LoVo (cell line): Measurements from ENCODE around the gene SYNPO.

ENCODE experiments used
- DNase-seq: peaks from one replicate; pipeline ENCODE4 v3.0.0-alpha.2; 2016; ENCODE audit warnings: low spot score

Gene SYNPO

DNA sequence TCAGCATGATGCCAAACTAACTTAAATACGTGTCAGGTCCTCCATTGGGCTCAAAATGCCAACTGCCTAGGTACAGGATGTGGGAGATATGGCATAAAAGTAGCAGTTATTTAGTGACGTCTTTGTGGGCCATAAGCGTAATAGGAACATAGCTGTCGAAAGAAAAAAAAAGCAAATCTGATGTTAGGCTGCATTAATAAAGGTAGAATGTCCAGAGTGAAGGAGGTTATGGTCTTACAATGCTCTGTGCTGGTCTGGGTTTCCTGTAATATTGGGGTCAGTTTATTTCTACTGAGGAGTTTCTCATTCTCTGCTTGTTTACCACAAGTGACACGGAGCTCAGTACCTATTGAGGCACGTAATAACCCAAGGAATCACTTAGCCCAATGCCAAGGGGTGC is 33.4 kb upstream of the SYNPO start:
- DNase-seq: no peak

DNA sequence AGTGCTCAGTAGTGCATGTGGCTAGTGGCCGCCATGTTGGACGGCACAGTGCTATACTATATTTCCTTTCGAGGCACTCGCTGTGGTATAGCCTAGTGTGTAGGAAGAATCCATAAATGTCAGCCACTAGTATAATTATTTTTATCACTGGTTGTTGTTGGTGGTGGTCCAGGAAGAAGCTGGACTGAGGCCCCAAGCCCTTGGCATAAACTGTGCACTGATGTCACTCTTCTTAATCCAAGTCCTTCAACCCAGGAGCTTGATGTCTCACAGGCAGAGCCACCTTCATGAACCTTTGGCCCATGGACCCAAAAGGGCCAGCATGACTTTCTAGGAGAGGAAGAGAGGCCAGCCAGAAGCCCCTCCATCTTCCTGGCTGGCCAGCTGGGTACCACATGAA is 32.5 kb upstream of the SYNPO start:
- no peak for DNase-seq

DNA sequence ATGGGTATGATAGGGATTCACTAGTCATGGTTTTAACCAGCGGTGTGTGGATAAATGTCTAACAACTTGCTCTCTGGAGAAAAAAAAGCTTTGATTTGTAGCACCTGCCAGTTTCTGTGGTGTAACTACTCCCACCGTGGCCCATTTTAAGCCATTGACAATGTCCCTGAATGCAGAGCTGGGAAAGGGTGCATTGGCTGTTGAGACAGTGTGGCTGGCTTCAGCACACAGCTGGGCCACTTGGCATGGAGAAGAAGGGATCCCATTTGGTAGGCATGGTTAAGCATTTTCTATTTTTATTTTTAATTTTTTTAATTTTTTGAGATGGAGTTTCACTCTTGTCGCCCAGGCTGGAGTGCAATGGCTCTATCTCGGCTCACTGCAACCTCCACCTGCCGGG is 31.5 kb upstream of the SYNPO start:
- DNase-seq: no peak

DNA sequence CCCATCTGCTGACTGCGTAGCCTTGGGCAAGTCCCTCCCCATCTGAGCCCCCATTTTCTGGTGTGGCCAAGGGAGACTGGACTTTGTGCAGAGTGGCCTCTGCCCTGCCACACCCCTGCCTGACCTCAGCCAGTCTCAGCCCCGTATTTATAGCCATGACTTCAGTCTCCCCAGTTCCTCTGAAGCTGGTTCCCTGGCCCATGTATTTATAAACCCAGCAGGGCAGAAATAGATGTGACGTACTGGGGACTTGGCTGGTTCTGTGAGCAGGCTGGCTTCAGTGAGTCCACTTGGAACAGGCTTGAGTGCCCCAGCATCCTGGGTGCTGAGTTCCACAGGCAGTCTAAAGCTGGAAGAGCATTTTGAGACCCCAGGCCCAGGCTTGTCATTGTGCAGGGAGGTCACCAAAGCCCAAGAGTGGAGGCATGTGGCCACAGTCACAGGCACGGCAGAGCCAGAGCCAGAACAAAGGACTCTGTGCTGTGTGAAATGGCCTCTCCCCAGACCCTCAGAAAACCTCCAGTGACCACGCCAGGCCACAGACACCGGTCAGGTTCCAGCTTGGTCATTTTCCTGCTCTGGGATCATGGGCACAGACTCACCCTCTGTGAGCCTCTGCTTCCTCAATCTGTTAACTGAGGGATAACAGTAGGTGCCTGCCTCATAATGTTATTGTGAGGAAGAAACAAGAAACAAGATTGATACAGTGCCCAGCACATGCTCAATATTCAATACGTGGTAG is 30.4 kb upstream of the SYNPO start:
- DNase-seq: peak; percentile 8

DNA sequence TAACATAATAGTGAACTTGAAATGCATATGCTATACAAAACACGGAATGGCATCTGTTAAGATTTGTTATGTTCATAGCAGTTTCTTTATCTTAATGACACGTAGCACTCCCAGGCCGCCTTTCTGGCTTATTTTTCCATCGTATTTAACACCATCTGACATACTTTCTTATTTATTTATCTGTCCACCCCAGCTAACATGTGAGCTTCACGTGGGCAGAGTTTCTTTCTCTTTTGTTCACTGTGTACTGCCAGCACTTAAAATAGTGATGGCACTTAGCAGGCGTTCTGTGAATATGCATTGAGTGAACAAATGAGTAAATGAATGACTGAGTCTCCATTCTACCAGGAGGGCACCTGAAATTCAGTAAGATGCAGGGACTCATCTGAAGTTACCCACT is 29.4 kb upstream of the SYNPO start:
- no peak for DNase-seq

DNA sequence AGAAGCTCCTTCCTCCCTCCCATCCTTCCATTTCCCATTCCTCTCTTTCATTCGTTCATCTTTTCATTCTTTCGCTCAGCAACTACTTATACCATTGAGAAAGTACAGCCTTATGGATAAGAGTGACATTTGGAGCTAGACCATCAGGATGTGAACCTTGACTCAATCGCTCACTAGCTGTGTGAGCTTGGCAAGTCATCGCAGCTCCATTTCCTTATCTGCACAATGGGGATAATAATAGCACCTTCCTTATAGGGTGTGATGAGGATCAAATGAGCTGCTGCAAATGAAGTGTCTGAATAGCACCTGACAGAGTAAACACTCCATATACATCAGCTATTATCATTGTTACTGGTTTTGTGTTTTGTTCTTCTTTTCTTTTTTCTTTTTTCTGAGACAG is 28.1 kb upstream of the SYNPO start:
- DNase-seq: no peak

DNA sequence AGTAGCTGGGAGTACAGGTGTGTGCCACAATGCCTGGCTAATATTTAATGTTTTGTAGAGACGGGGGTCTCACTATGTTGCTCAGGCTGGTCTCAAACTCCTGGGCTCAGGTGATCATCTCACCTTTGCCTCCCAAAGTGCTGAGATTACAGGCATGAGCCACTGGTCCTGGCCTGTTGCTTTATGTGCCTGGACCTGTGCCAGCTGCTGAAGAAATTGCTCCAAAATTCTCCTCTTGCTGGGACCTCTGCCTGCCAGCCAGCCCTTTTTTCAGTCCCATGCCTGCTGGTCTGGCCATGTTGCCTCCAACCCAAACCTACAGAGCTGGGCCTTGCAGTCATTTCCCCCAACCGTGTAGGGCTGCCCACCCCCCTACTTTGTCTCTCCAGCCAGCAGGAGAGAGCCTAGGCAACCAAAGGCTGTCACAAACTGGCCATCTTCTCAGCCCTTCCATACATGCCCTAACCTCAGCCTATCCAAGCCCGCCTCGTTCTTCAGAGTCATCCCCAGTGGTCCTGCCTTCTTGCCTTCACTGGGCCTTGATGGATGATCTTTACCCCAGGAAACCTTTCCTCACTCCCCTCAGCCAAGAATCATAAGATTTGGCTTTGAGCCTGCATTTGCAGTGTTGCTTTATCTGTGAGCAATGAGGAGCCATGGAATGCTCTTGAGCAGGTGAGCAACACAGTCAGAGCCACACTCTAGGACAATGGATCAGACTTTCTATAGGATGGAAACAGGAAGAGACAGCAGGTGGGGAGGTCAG is 27.4 kb upstream of the SYNPO start:
- DNase-seq: no peak

DNA sequence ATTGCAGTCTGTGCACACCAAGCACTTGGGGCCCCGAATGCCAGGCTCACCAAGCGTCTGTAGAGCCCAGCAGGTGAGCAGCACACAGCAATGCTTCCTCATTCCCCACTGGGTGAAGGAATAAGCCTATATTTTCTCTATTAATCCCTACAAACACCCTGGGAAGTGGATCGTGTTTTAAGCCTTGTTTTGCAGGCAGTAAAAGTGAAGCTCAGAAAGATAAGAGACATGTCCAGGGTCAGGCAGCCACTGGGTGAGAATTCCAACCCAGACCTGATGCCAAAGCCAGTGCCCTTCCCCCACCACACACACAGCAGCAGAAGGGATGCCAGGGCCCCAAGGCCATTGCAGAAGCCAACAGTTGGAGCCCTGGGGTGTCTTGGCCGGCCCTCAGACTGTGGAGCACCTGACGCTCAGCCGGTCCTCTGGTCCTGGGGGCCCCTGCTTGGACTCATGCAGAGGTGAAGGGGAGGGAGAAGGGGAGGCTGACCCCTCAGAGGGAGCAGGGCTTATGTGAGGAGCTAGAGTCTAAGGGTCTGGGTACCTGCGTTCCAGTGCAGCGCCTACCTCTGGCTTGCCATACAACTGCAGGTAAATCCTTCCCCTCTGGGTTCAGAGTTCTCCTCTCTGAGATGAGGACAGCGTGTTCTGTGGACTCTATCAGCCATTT is 26.3 kb upstream of the SYNPO start:
- DNase-seq: no peak

DNA sequence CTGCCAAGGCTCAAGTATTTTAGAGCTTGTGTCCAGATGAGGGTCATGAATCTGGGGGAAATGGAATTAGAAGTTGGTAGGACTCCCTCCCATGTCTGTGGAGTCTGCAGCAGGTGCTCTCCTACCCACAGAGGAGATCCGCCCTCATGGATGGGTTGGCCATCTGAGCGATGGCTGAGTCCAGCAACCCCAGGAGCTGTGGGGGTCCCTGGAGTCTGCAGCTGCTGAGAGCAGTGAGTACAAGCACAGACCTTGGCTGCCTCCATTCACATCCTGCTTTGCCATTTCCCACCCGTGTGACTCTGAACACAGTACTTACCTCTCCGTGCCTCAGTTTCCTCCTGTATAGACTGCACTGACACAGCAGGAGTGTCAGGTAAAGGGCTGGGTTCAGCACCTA is 25.8 kb upstream of the SYNPO start:
- no peak for DNase-seq

DNA sequence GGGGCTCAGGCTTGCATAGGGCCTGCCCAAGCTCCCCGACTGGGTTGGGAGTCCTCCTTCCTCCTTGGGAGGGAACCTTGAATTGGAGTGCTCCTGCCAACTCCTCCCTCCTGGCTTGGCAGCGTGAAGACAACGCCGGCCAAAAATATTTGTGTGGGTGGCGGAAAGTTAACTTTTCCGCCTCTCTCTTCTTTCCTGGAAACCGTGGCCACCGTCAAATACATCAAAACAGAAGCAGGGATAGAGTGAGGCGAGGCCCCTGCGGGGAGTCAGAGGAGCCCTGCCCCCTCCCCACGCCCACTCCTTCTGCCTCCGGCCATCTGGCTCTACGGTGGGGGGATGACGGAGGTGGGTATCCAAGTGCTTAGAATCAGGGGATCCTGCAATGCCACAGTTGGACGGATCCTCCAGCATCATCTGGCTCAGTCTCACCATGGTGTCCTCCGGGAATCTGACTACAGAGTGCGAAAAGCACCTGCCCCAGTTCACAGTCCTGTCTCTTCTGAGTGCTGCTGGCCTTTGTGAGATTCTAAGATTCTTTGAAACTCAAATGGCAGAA is 25.2 kb upstream of the SYNPO start:
- DNase-seq: no peak

DNA sequence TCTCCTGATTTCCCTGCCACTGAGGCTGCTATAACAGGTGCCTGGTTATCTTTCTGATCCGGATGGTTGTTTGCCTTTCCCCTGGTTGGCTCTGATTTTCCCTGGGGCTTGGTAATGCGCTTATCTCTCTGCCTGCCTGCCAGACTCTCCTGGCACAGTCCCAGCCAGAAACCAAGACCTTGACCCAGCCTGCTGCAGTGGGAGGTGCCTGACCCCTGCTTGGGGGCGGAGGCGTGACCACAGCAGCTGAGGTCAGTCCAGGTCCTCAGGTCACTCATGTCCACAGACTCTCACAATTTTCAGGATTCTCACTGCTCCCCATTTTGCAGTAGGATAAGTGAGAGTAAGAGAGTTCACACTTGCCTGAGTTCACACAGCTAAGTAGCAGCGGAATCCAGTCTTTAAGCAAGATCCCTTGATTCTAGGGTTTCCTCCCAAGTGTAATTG is 24.4 kb upstream of the SYNPO start:
- DNase-seq: peak; percentile 34

DNA sequence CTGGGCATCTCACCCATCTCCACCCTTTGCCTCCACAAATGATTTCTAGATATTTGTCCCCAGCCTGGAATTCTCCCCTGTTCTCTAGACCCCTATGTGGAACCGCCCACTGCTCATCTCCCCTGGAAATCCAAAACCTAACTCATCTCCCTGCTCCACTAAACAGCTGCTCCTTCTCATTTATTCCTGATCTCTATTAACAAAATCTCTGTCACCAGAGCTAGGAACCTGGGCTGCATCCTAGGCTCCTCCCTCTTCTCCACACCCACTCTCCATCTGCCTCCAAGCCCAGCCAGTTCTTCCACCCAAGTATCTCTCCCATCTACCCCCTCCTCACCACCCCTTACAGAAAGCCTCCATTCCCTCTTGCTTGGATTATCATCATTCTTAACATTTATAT is 24.0 kb upstream of the SYNPO start:
- DNase-seq: no peak

DNA sequence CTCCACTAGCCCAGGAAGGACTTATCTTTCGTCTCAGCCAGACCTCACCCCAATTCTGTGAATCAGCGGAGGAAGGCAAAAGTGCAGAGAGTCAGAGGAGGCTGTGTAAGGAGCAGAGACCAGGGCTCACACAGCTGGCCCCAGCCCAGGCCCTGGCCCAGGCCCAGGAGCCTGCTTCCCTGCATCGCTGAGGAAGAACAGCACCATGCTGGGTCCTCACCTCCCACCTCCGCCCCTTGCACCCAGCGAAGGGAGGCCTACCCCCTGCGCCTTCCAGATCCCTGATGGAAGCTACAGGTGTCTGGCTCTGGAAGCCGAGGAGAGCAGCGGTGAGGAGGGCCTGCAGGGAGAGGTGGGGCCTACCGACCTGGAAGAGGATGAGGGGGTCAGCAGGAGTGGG is 22.3 kb upstream of the SYNPO start:
- no peak for DNase-seq

DNA sequence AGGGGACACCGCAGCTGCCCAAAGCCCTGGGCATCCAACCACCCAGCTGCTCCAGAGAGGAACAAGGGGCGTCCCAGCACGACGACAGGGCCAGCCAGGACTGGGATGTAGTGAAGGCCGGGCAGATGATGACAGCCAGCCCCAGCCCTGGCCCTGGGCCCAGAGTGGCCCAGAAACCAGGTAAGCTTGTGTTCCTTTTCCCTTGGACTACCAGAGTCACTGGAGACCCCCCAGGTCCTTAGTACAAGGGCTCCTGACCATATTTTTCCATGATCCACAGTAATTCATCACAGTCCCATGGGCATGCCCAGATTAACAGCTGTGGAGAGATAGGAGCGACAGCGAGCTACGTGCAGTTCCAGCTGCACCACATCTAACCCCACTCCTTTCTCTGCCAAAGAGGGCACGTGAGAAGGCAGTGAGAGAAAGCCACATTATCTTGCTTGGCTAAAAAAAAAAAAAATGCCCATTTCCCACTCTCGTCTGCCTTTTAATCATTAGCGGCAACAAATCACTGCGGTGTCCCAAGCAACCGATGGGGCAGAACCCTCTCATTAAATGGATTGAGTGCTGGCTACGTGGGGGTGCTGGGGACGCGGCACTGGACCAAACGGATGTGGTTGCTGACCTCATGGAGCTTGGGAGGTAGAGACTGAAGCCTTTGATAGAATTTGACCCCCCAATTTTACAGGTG is 21.7 kb upstream of the SYNPO start:
- no peak for DNase-seq

DNA sequence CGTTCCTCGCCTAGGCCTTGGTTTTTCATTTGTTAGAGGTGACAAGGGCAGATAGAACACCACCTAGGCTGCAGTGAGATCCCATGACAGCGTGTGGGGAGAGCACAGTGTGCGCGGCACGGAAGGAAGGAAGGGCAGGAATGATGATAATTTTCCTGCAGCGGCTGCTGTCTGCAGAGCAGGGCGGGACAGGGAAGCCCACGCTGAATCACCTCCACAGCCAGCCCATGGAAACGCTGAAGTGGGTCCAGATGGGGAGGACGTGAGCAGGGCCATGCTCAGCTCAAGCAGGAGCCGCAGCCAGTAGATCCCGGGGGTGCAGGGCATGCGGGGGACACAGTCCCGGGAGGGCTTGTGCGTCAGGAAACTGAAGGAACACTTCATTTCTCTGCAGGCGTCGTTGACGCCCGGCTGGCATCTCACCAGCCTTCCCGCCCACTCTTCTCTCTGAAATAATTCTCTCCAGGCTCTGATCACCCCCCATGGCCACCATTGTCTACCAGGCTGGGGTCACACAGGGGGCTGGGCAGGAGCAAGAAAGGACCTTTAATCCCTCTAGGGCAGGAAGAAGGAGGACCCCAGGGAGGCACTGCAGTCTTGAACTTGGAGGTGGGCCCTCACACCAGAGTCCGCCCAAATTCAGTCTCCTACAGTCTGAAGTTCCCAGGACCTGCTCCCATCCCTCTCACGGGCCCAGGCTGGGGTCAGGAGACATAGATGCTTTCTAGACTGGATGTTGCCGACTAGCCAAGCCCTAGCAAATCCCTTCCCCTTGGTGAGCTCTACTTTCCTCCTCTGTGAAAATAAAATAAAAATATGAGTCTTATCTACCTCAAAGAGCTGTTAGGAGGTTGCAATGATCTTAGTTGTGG is 20.9 kb upstream of the SYNPO start:
- DNase-seq: no peak

DNA sequence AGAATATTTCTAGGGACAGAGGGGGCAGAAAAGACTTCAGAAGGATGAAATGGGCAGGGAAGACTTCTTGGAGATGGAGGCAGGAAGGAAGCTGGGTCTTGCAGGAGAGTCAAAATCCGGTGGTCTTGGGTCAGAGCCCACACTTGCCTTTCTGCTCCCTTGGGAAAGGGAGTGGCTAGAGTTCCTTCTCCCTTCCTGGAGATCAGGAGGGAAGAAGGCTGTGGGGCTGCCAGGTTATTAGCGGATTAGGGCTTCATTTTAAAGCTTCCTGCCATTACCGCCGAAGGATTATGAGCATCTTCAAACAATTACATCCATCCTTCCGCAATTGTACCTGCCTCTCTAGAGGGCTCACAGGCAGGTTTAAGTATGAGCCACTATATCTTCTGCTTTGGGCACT is 19.2 kb upstream of the SYNPO start:
- no peak for DNase-seq

DNA sequence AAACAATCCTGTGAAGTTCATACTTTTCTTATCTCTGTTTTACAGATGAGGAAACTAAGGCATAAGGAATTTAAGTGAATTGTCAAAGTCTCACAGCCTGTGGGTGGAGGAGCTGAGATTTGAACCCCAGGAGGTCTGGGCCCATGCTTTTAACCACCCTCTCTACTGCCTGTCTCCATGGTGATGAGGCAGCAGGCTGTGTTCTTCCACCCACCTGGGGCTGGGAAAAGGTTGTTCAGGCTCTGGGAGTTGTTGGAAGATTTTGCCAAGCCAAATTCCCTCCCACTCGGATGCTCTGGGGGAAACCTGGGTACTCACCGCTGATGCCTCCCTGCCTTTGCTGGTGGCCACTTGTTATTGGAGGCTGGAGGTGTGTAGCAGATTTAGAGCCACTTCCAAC is 18.3 kb upstream of the SYNPO start:
- no peak for DNase-seq

DNA sequence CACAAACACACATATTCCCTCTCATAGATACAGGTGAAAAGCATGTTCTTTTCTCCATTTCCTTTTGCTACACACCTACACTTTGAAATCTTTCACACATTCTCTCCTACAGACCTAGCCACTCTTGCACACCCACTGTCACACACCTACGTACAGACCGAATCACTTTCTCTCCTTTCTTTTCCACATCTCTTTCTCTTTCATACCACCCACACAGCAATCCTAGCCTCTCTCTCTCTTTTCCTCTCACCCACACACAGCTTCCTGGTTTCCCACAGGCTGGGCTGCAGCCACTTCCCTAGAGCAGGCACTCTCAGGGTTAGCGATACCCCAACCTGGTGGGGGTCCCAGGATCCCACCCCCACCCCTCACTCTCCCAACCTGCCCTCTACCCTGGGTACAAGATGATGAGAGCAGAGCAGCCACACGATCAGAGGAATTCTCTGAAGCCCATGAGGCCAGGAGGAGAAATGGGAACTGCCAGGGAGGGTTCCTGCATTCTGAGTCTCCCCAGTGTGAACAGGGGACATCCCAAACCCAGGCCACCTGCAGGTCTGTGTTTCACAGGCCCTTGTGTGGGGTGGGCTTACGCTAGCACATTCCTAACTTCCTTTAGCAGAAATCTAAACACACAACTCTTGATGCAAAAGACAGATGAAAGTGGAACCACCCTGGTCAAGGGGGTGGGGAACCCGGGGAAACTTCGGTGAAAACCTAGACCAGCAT is 17.1 kb upstream of the SYNPO start:
- no peak for DNase-seq

DNA sequence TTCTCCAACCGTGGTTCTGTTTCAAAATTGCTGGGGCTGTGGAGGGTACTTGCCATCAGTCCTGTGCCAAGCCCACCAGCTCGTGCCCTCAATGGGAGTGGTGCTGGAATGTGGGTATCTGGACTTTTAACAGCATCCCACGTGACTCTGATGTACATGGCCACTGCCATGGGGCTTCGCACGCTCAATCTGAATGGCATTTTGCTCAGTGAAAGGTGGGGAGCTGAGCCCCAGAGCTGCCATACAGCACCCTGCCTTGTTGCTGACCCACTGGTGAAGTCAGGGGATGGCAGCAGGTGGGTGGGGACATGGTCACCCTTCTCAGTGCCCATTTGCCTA is 16.6 kb upstream of the SYNPO start:
- DNase-seq: no peak

DNA sequence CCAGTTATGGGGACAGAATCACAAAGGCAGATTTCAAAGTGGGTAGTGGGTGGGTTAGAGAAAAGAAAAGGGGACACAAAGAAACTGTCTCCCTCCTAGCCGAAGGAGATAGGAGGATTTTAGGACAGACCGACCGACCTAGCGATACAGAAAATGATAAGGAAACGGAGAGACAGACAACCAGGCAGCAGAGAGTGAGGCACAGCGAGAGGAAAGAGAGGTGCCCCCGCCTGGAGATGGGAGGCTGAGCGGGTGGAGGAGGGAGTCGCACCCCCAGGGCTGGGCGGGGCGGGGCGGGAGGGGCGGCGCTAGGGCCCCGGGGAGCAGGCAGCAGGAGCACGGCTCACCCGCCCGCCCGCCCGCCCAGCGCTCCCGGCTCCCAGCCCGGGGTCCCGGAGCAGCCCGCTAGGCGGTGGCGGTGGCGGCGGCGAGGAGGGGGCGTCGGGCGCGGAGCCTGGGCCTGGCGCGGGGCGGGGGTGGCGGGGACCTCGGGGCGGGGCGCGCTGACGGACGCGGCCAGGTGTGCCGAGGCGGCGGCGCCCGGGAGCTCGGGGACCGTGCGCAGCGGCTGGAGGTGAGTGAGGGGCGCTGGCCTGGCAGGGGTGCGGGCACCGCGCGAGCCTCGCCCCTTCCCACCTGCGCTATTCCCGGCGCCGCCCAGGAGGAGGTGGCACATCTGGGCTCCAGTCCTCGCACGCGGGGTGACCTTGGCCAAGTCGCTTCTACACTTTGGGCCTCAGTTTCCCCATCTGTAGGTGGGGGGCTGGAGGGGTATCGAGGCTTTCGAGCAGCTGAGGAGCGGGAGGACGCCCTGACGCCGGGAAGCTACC is 15.9 kb upstream of the SYNPO start:
- DNase-seq: peak; percentile 52
